Measurements from ENCODE around the gene TMEM38B.
"Not testable (repeated sequence)": the region's sequence is repeated elsewhere in the genome, so short reads cannot be mapped to it uniquely, and the experiment has no call there.

Gene TMEM38B

GRCh38 chr9:105681724-105682123 is 12.6 kb upstream of the TMEM38B start:
- no peak for DNase-seq (ENCODE audit: low read depth in 2 of 2)

- no peak for DNase-seq (ENCODE audit: low read depth in 2 of 2)
These were observed 10.6 kb upstream of the TMEM38B start for GRCh38 chr9:105683688-105684275.

GRCh38 chr9:105686936-105687335 is 7.4 kb upstream of the TMEM38B start:
- no peak for DNase-seq (ENCODE audit: low read depth in 2 of 2)

- no peak for DNase-seq (ENCODE audit: low read depth in 2 of 2)
These were observed 3.6 kb upstream of the TMEM38B start for GRCh38 chr9:105690742-105691141.

GRCh38 chr9:105693435-105694189 is 729 bp upstream of the TMEM38B start:
- no peak for DNase-seq (ENCODE audit: low read depth in 2 of 2)

- DNase-seq (ENCODE audit: low read depth in 2 of 2): peak; percentile 24 to 33
These were observed 674 bp downstream of the TMEM38B start for GRCh38 chr9:105694848-105695581.

- no peak for DNase-seq (ENCODE audit: low read depth in 2 of 2)
These were observed 2.0 kb downstream of the TMEM38B start for GRCh38 chr9:105696219-105696793.

GRCh38 chr9:105697871-105698270 is 3.5 kb downstream of the TMEM38B start:
- no peak for DNase-seq (ENCODE audit: low read depth in 2 of 2)

- DNase-seq (ENCODE audit: low read depth in 2 of 2): no peak
These were observed 4.1 kb downstream of the TMEM38B start for GRCh38 chr9:105698348-105698870.

GRCh38 chr9:105700668-105701067 is 6.3 kb downstream of the TMEM38B start:
- DNase-seq (ENCODE audit: low read depth in 2 of 2): no peak

GRCh38 chr9:105701145-105701544 is 6.8 kb downstream of the TMEM38B start:
- DNase-seq (ENCODE audit: low read depth in 2 of 2): no peak

GRCh38 chr9:105702207-105702606 is 7.9 kb downstream of the TMEM38B start:
- no peak for DNase-seq (ENCODE audit: low read depth in 2 of 2)

GRCh38 chr9:105703638-105704037 is 9.3 kb downstream of the TMEM38B start:
- DNase-seq (ENCODE audit: low read depth in 2 of 2): not testable (repeated sequence)

GRCh38 chr9:105706156-105706555 is 11.8 kb downstream of the TMEM38B start:
- DNase-seq (ENCODE audit: low read depth in 2 of 2): no peak

GRCh38 chr9:105708405-105708804 is 14.1 kb downstream of the TMEM38B start:
- DNase-seq (ENCODE audit: low read depth in 2 of 2): no peak

GRCh38 chr9:105710638-105711037 is 16.3 kb downstream of the TMEM38B start:
- no peak for DNase-seq (ENCODE audit: low read depth in 2 of 2)

GRCh38 chr9:105711867-105712266 is 17.5 kb downstream of the TMEM38B start:
- DNase-seq (ENCODE audit: low read depth in 2 of 2): no peak

GRCh38 chr9:105712297-105712696 is 18.0 kb downstream of the TMEM38B start:
- no peak for DNase-seq (ENCODE audit: low read depth in 2 of 2)

- no peak for DNase-seq (ENCODE audit: low read depth in 2 of 2)
These were observed 18.4 kb downstream of the TMEM38B start for GRCh38 chr9:105712773-105713172.

GRCh38 chr9:105713260-105714019 is 19.1 kb downstream of the TMEM38B start:
- DNase-seq (ENCODE audit: low read depth in 2 of 2): no peak

GRCh38 chr9:105714020-105714331 is 19.6 kb downstream of the TMEM38B start:
- DNase-seq (ENCODE audit: low read depth in 2 of 2): no peak

GRCh38 chr9:105716146-105716545 is 21.8 kb downstream of the TMEM38B start:
- DNase-seq (ENCODE audit: low read depth in 2 of 2): no peak

Measured in stimulated activated CD4-positive, alpha-beta T cell treated with anti-CD3 and anti-CD28 coated beads, Interleukin-12 subunit alpha, Interleukin-12 subunit beta, amount 100 ng/mL, for 24 hours (primary cell).